Thyroid gland (tissue), 4 donors: ENCODE measurements around the gene WNT2.

Experiments
- CTCF ChIP-seq, 6 experiments: fragments of 200-600 bp in 3 of 6; fragments of 450-650 bp in 3 of 6; sonication (generic) in 3 of 6; IDR thresholded peaks; one replicate each; pipeline ENCODE4 v1.5.1; 2016 to 2019; ENCODE audit warnings: antibody characterized with exemption in 6 of 6, mild to moderate bottlenecking in 2 of 6, inconsistent platforms in 1 of 6, moderate library complexity in 1 of 6
- POLR2A ChIP-seq, 2 donors: fragments of 450-650 bp; IDR thresholded peaks; one replicate each; pipeline ENCODE4 v1.6.1; 2017; ENCODE audit warnings: antibody characterized with exemption in 2 of 2, mild to moderate bottlenecking in 2 of 2, moderate library complexity in 1 of 2

- TF ChIP-seq CTCF (IDR thresholded peaks at IDR 0.05) (no peak), POLR2A (IDR thresholded peaks at IDR 0.05) (no peak)
Observed at GRCh38 chr7:117346161-117346560, 23.3 kb upstream of the WNT2 start.
